ENCODE results near the gene SLC26A11. TPM values are rescaled to one million over a fixed set of nuclear protein-coding genes. Genes with fewer than 3 reads are reported as not detected.
"Not testable (repeated sequence)": the region's sequence is repeated elsewhere in the genome, so short reads cannot be mapped to it uniquely, and the experiment has no call there.

SLC26A11 gene
- total and polyA plus RNA-seq, 2 donors (not counting 1 experiment from before 2014, with no cell fraction given): 5.8 to 19.3 TPM

GRCh38 chr17:80257716-80258213 lies 37.5 kb downstream of the SLC26A11 start:
- no peak overlapping the region for H3K4me3 ChIP-seq (replicated peaks in 1 of 4; ENCODE audit: control extremely low read depth in 1 of 4, insufficient read depth in 1 of 4, low read depth in 3 of 4, low read length in 4 of 4)
- no peak overlapping the region for H3K9ac ChIP-seq (ENCODE audit: insufficient read depth, low read length)
- H3K4me2 ChIP-seq (ENCODE audit: extremely low read depth, insufficient read depth, low read length): no peak overlapping the region
- no peak for TF ChIP-seq CTCF (conservative IDR thresholded peaks at IDR 0.05 in 1 of 2, IDR thresholded peaks at IDR 0.05 in 1 of 2; ENCODE audit: low read depth in 1 of 2, low read length in 2 of 2)
- TF ChIP-seq EZH2 (IDR thresholded peaks at IDR 0.05; ENCODE audit: low read length, missing control alignments): no peak
- DNase-seq (ENCODE audit: low read depth in 2 of 2): no peak
- H3K4me1 ChIP-seq (ENCODE audit: control insufficient read depth, extremely low read depth, insufficient read depth, low read length): peaks cover 14% of the 10 kb centered on the region
- no peaks in the 10 kb centered on the region for H3K36me3 ChIP-seq (ENCODE audit: control insufficient read depth, insufficient read depth, low read length)
- H3K27me3 ChIP-seq (ENCODE audit: control insufficient read depth, insufficient read depth, low read length): no peaks in the 10 kb centered on the region
- no peaks in the 10 kb centered on the region for H3K9me3 ChIP-seq (ENCODE audit: control insufficient read depth, insufficient read depth, low read depth, low read length)
- H3K79me2 ChIP-seq (ENCODE audit: control insufficient read depth, insufficient read depth, low read length): peaks cover 14% of the 10 kb centered on the region
- no peaks in the 10 kb centered on the region for H4K20me1 ChIP-seq (ENCODE audit: control insufficient read depth, extremely low read depth, insufficient read depth, low read length)
- no peak overlapping the region for H2AFZ ChIP-seq (ENCODE audit: low read length)
- no peak overlapping the region for H3K27ac ChIP-seq (ENCODE audit: insufficient read depth, low read length)

- H3K4me3 ChIP-seq (replicated peaks in 1 of 4; ENCODE audit: control extremely low read depth in 1 of 4, insufficient read depth in 1 of 4, low read depth in 3 of 4, low read length in 4 of 4); DNase-seq (ENCODE audit: low read depth in 2 of 2); H3K27ac ChIP-seq (ENCODE audit: insufficient read depth, low read length); H3K36me3 ChIP-seq (ENCODE audit: control insufficient read depth, insufficient read depth, low read length); H3K9ac ChIP-seq (ENCODE audit: insufficient read depth, low read length); H2AFZ ChIP-seq (ENCODE audit: low read length); H3K4me2 ChIP-seq (ENCODE audit: extremely low read depth, insufficient read depth, low read length); H3K9me3 ChIP-seq (ENCODE audit: control insufficient read depth, insufficient read depth, low read depth, low read length); H4K20me1 ChIP-seq (ENCODE audit: control insufficient read depth, extremely low read depth, insufficient read depth, low read length); H3K27me3 ChIP-seq (ENCODE audit: control insufficient read depth, insufficient read depth, low read length): not testable (repeated sequence)
- Histone ChIP-seq H3K79me2 (ENCODE audit: control insufficient read depth, insufficient read depth, low read length) (peaks cover 19% of the 10 kb centered on the region), H3K4me1 (ENCODE audit: control insufficient read depth, extremely low read depth, insufficient read depth, low read length) (peaks cover 18% of the 10 kb centered on the region)
Observed at GRCh38 chr17:80258296-80258695, 38.1 kb downstream of the SLC26A11 start.

- no peak for DNase-seq (ENCODE audit: low read depth in 2 of 2)
- no peaks in the 10 kb centered on the region for H3K36me3 ChIP-seq (ENCODE audit: control insufficient read depth, insufficient read depth, low read length)
Observed at GRCh38 chr17:80259457-80260068, 39.3 kb downstream of the SLC26A11 start.

More at GRCh38 chr17:80259457-80260068, 39.3 kb downstream of the SLC26A11 start:
- TF ChIP-seq EZH2 (IDR thresholded peaks at IDR 0.05; ENCODE audit: low read length, missing control alignments): no peak
- no peak for TF ChIP-seq CTCF (conservative IDR thresholded peaks at IDR 0.05 in 1 of 2, IDR thresholded peaks at IDR 0.05 in 1 of 2; ENCODE audit: low read depth in 1 of 2, low read length in 2 of 2)
- H3K4me1 ChIP-seq (ENCODE audit: control insufficient read depth, extremely low read depth, insufficient read depth, low read length): peaks cover 23% of the 10 kb centered on the region
- peak overlapping the region; percentile 76 for H3K9ac ChIP-seq (ENCODE audit: insufficient read depth, low read length)
- H4K20me1 ChIP-seq (ENCODE audit: control insufficient read depth, extremely low read depth, insufficient read depth, low read length): no peaks in the 10 kb centered on the region
- H3K27me3 ChIP-seq (ENCODE audit: control insufficient read depth, insufficient read depth, low read length): no peaks in the 10 kb centered on the region
- peak overlapping the region; percentile 74 for H3K27ac ChIP-seq (ENCODE audit: insufficient read depth, low read length)
- peak overlapping the region; percentile 41 to 62 (median 44) for H3K4me3 ChIP-seq (replicated peaks in 1 of 4; ENCODE audit: control extremely low read depth in 1 of 4, insufficient read depth in 1 of 4, low read depth in 3 of 4, low read length in 4 of 4)
- H3K79me2 ChIP-seq (ENCODE audit: control insufficient read depth, insufficient read depth, low read length): peaks cover 31% of the 10 kb centered on the region
- peak overlapping the region; percentile 75 for H3K4me2 ChIP-seq (ENCODE audit: extremely low read depth, insufficient read depth, low read length)
- peak overlapping the region; percentile 23 for H2AFZ ChIP-seq (ENCODE audit: low read length)
- H3K9me3 ChIP-seq (ENCODE audit: control insufficient read depth, insufficient read depth, low read depth, low read length): no peaks in the 10 kb centered on the region
